ENCODE measurements around the gene ELF4.

DNA sequence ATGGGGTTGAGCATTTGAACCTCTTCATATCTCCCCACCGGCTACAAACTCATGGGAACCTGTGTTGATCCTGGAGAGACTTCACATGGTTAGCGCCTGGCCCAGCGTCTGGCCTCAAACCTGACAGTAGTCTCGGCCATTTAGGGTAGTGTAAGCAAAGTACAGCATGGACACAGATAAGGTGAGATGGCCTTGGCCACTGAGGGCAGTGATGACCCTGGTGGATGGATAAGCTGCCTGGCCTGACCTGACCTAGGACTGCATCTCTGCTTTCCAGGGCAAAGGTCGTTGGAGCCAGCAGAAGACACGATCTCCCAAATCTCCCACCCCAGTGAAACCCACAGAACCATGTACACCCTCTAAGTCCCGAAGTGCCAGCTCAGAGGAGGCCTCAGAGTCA is 76.1 kb downstream of the ELF4 start:
- TF ChIP-seq, protein P1, sequence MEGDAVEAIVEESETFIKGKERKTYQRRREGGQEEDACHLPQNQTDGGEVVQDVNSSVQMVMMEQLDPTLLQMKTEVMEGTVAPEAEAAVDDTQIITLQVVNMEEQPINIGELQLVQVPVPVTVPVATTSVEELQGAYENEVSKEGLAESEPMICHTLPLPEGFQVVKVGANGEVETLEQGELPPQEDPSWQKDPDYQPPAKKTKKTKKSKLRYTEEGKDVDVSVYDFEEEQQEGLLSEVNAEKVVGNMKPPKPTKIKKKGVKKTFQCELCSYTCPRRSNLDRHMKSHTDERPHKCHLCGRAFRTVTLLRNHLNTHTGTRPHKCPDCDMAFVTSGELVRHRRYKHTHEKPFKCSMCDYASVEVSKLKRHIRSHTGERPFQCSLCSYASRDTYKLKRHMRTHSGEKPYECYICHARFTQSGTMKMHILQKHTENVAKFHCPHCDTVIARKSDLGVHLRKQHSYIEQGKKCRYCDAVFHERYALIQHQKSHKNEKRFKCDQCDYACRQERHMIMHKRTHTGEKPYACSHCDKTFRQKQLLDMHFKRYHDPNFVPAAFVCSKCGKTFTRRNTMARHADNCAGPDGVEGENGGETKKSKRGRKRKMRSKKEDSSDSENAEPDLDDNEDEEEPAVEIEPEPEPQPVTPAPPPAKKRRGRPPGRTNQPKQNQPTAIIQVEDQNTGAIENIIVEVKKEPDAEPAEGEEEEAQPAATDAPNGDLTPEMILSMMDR (IDR thresholded peaks at IDR 0.05), result no peak
- TF ChIP-seq POLR2AphosphoS5 (IDR thresholded peaks at IDR 0.05), result no peak

All from suprapubic skin (tissue), 3 donors.